ENCODE results near the gene BTRC. TPM values are rescaled to one million over a fixed set of nuclear protein-coding genes. Genes with fewer than 3 reads are reported as not detected.

BTRC gene
- total and polyA plus RNA-seq, 2 experiments from 2014 or later, result 8.4 to 11.4 TPM

DNA sequence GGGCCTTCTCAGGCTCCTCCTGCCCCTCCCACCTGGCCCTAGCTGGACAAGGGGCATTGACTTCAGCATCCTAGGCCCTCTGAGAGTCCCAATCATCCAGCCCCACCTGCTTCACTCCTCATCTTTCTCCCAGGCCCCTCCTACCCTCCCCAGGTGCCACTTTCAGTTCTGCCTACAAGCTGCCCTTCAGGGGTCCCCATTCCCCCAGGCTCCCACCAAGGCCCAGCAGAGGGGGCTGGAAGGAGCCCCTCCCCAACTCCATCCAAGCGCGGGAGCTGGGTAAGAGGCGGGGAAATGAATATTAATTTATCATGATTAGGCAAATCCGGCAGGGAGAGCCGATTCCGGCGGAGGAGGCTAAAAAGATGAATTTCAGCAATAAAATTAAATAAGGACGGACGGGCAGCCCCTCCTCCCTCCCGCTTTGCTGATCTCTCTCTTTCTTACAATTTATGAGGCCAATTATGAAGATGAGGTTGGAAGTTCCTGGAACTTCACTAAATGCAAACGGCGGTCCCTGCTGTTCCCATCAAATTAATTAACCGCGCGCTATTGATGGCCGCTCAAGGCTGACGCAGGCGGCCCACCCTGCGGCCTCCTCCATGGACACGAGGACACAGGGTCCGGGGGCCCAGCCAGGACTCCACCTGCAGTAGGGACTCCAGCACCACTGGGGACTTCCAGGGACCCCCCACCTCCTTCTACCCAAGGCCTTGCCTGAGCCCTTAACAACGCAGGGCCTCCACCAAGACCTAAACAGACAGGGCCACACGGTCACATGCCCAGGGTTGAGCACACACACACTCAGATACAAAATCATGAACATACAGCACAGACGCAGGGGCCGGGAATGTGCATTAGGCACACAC, 220.2 kb downstream of the BTRC start:
- no peaks in the 10 kb centered on the region for H3K4me1 ChIP-seq (ENCODE audit: insufficient read depth)
- no peak for TF ChIP-seq EZH2phosphoT487 (IDR thresholded peaks at IDR 0.05; ENCODE audit: insufficient read depth, low read depth)
- no peak for TF ChIP-seq EZH2 (IDR thresholded peaks at IDR 0.05; ENCODE audit: insufficient read depth, poor library complexity, severe bottlenecking)
- DNase-seq, result no peak
- no peaks in the 10 kb centered on the region for H3K79me2 ChIP-seq (ENCODE audit: insufficient read depth)
- no peaks in the 10 kb centered on the region for H3K36me3 ChIP-seq (ENCODE audit: low read depth)
- no peaks in the 10 kb centered on the region for H4K20me1 ChIP-seq (ENCODE audit: insufficient read depth)
- peaks cover 7% of the 10 kb centered on the region; the same call in 1 of the 2 replicates for H3K27me3 ChIP-seq (replicated peaks; ENCODE audit: insufficient read depth)
- H3K9ac ChIP-seq, result no peak overlapping the region
- no peak overlapping the region for H3K4me2 ChIP-seq (ENCODE audit: unreplicated experiment)
- 75 to 78% methylated on average over 25 of the region's 25 CpGs for WGBS, 2 experiments (ENCODE audit: low coverage in 1 of 2, low lambda C conversion rate in 2 of 2, missing lambda C conversion rate in 2 of 2)
- no peaks in the 10 kb centered on the region for H3F3A ChIP-seq (ENCODE audit: insufficient read depth)
- H2AFZ ChIP-seq, result no peak overlapping the region
- in situ Hi-C loops (cut with MboI), result no loop called here
- H3K27ac ChIP-seq, result no peak overlapping the region
- H3K9me3 ChIP-seq (ENCODE audit: low read depth), result no peaks in the 10 kb centered on the region
- no peak overlapping the region for H3K4me3 ChIP-seq
- H3K9me2 ChIP-seq (ENCODE audit: insufficient read depth), result no peaks in the 10 kb centered on the region

DNA sequence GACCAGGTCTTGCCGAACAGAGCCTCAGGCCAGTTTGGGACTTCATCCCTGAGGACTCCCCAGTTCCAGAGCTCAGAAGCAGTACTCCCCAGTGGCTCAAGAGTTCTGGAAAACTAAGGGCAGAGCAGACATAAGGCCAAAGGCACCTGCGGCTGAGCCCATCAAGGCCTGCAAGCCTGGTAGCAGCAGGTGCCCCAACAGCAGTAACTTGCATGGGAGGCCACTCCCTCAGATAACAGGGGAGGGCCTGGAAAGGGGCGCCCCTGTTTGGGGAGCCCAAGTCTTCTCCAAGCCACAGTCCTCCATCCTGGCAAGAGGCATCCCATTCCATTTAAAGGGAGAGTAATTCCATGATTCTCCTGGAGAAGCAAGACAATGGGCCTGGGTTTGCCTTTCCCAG, 221.1 kb downstream of the BTRC start:
- Histone ChIP-seq H3K4me1 (ENCODE audit: insufficient read depth) (no peaks in the 10 kb centered on the region), H3K79me2 (ENCODE audit: insufficient read depth) (no peaks in the 10 kb centered on the region), H4K20me1 (ENCODE audit: insufficient read depth) (no peaks in the 10 kb centered on the region), H3K9me3 (ENCODE audit: low read depth) (no peaks in the 10 kb centered on the region), H3K4me2 (ENCODE audit: unreplicated experiment) (no peak overlapping the region), H3K9ac (no peak overlapping the region), H3K9me2 (ENCODE audit: insufficient read depth) (no peaks in the 10 kb centered on the region), H3K27ac (no peak overlapping the region), H3F3A (ENCODE audit: insufficient read depth) (no peaks in the 10 kb centered on the region), H3K36me3 (ENCODE audit: low read depth) (no peaks in the 10 kb centered on the region), H3K4me3 (no peak overlapping the region), H2AFZ (no peak overlapping the region), H3K27me3 (replicated peaks; ENCODE audit: insufficient read depth) (no peaks in the 10 kb centered on the region)
- in situ Hi-C loops (cut with MboI), result no loop called here
- DNase-seq, result no peak
- no peak for TF ChIP-seq EZH2 (IDR thresholded peaks at IDR 0.05; ENCODE audit: insufficient read depth, poor library complexity, severe bottlenecking)
- no peak for TF ChIP-seq EZH2phosphoT487 (IDR thresholded peaks at IDR 0.05; ENCODE audit: insufficient read depth, low read depth)
- 88 to 89% methylated on average over 3 of the region's 3 CpGs for WGBS, 2 experiments (ENCODE audit: low coverage in 1 of 2, low lambda C conversion rate in 2 of 2, missing lambda C conversion rate in 2 of 2)

GRCh38 chr10:101575580-101576210, 221.7 kb downstream of the BTRC start:
- in situ Hi-C loops (cut with MboI), result no loop called here
- Histone ChIP-seq H3K4me1 (ENCODE audit: insufficient read depth) (no peaks in the 10 kb centered on the region), H3K9me2 (ENCODE audit: insufficient read depth) (no peaks in the 10 kb centered on the region), H2AFZ (no peak overlapping the region), H3K9me3 (ENCODE audit: low read depth) (no peaks in the 10 kb centered on the region), H3K27ac (no peak overlapping the region), H3K4me2 (ENCODE audit: unreplicated experiment) (no peak overlapping the region), H3K36me3 (ENCODE audit: low read depth) (no peaks in the 10 kb centered on the region), H3K79me2 (ENCODE audit: insufficient read depth) (no peaks in the 10 kb centered on the region), H3F3A (ENCODE audit: insufficient read depth) (no peaks in the 10 kb centered on the region), H3K27me3 (replicated peaks; ENCODE audit: insufficient read depth) (no peaks in the 10 kb centered on the region), H3K4me3 (no peak overlapping the region), H3K9ac (no peak overlapping the region), H4K20me1 (ENCODE audit: insufficient read depth) (no peaks in the 10 kb centered on the region)
- DNase-seq, result no peak
- TF ChIP-seq EZH2 (IDR thresholded peaks at IDR 0.05; ENCODE audit: insufficient read depth, poor library complexity, severe bottlenecking), result no peak
- no peak for TF ChIP-seq EZH2phosphoT487 (IDR thresholded peaks at IDR 0.05; ENCODE audit: insufficient read depth, low read depth)
- 78 to 80% methylated on average over 7 of the region's 7 CpGs for WGBS, 2 experiments (ENCODE audit: low coverage in 1 of 2, low lambda C conversion rate in 2 of 2, missing lambda C conversion rate in 2 of 2)

DNA sequence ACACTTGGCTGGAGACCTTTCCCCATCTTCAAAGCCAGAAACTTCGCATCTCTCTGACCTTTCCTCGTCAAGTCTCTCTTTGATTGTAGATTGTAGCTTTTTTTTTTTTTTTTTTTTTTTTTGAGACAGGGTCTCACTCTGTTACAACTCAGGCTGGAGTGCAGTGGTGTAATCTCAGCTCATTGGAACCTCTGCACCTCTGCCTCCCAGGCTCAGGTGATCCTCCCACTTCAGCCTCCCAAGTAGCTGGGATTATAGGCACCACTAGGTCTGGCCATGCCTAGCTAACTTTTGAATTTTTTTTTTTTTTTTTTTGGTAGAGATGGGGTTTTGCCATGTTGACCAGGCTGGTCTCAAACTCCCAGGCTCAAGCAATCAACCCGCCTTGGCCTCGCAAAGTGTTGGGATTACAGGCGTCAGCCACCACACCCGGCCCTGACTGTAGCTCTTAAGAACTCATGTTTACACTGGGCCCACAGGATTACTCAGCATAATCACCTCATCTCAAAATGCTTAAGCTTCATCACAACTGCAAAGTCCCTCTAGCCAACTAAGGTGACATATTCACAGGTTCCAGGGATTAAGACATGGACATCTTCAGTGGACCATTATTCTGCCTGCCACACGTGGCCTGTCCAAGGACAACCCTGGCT, 222.4 kb downstream of the BTRC start:
- 96 to 98% methylated on average over 7 of the region's 7 CpGs for WGBS, 2 experiments (ENCODE audit: low coverage in 1 of 2, low lambda C conversion rate in 2 of 2, missing lambda C conversion rate in 2 of 2)
- Histone ChIP-seq H3K9me2 (ENCODE audit: insufficient read depth) (no peaks in the 10 kb centered on the region), H3K9ac (no peak overlapping the region), H4K20me1 (ENCODE audit: insufficient read depth) (no peaks in the 10 kb centered on the region), H3K79me2 (ENCODE audit: insufficient read depth) (no peaks in the 10 kb centered on the region), H3K36me3 (ENCODE audit: low read depth) (no peaks in the 10 kb centered on the region), H2AFZ (no peak overlapping the region), H3K4me3 (no peak overlapping the region), H3K27me3 (replicated peaks; ENCODE audit: insufficient read depth) (no peaks in the 10 kb centered on the region), H3F3A (ENCODE audit: insufficient read depth) (no peaks in the 10 kb centered on the region), H3K4me2 (ENCODE audit: unreplicated experiment) (no peak overlapping the region), H3K9me3 (ENCODE audit: low read depth) (no peaks in the 10 kb centered on the region), H3K4me1 (ENCODE audit: insufficient read depth) (no peaks in the 10 kb centered on the region), H3K27ac (no peak overlapping the region)
- in situ Hi-C loops (cut with MboI), result no loop called here
- peak; percentile 63 for DNase-seq
- TF ChIP-seq EZH2 (IDR thresholded peaks at IDR 0.05; ENCODE audit: insufficient read depth, poor library complexity, severe bottlenecking) (no peak), EZH2phosphoT487 (IDR thresholded peaks at IDR 0.05; ENCODE audit: insufficient read depth, low read depth) (no peak)
